Endothelial cell of umbilical vein (primary cell): ENCODE results near the gene C16orf89.

Source experiments
- EZH2 ChIP-seq: IDR thresholded peaks from 2 replicates; pipeline ENCODE4 v1.6.1; 2012; ENCODE audit warnings: borderline replicate concordance, low read depth, mild to moderate bottlenecking, moderate library complexity, low read length, inconsistent platforms; ENCODE audit not compliant: severe bottlenecking
- TF ChIP-seq, protein P1 (sequence below), 2 donors: IDR thresholded peaks; 1 replicate in 1 of 2; 2 replicates in 1 of 2; pipeline ENCODE4 v1.5.1; 2011; ENCODE audit warnings: low read length in 2 of 2, mild to moderate bottlenecking in 2 of 2, moderate library complexity in 2 of 2, control low read depth in 1 of 2, inconsistent platforms in 1 of 2, low read depth in 1 of 2; ENCODE audit not compliant: insufficient read depth in 1 of 2; ENCODE audit errors: extremely low read depth in 1 of 2

- TF ChIP-seq, protein P1, sequence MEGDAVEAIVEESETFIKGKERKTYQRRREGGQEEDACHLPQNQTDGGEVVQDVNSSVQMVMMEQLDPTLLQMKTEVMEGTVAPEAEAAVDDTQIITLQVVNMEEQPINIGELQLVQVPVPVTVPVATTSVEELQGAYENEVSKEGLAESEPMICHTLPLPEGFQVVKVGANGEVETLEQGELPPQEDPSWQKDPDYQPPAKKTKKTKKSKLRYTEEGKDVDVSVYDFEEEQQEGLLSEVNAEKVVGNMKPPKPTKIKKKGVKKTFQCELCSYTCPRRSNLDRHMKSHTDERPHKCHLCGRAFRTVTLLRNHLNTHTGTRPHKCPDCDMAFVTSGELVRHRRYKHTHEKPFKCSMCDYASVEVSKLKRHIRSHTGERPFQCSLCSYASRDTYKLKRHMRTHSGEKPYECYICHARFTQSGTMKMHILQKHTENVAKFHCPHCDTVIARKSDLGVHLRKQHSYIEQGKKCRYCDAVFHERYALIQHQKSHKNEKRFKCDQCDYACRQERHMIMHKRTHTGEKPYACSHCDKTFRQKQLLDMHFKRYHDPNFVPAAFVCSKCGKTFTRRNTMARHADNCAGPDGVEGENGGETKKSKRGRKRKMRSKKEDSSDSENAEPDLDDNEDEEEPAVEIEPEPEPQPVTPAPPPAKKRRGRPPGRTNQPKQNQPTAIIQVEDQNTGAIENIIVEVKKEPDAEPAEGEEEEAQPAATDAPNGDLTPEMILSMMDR (IDR thresholded peaks at IDR 0.05; ENCODE audit: extremely low read depth in 1 of 2, insufficient read depth in 1 of 2, low read depth in 1 of 2, low read length in 2 of 2), result peak; percentile 50 to 67
- TF ChIP-seq EZH2, result no peak
Measured at GRCh38 chr16:5056352-5056751, 9.4 kb downstream of the C16orf89 start.
